Right atrium auricular region (tissue), 2 donors: ENCODE measurements around the gene OR52B6. TPM values are rescaled to one million over a fixed set of nuclear protein-coding genes. Genes with fewer than 3 reads are reported as not detected.

Experiments used
- DNase-seq: peaks from one replicate; pipeline ENCODE4 v3.0.0-alpha.2; 2019; ENCODE audit warnings: low spot score
- H3K27ac ChIP-seq, 2 donors: fragments of 200-600 bp; sonication (generic); 1 replicate in 1 of 2; 2 replicates in 1 of 2; pipeline ENCODE4 v1.5.1; 2016 to 2019
- H3K27me3 ChIP-seq, 2 donors: fragments of 200-600 bp; sonication (generic); one replicate each; pipeline versions ENCODE4 v1.5.1 to v1.6.0; 2017 to 2019
- H3K36me3 ChIP-seq: fragments of 200-600 bp; sonication (generic); one replicate; pipeline ENCODE4 v1.5.1; 2016
- H3K4me1 ChIP-seq, 2 donors: fragments of 200-600 bp; sonication (generic); one replicate each; pipeline versions ENCODE4 v1.5.1 to v1.6.0; 2017 to 2019
- H3K4me3 ChIP-seq, 2 donors: fragments of 200-600 bp; sonication (generic); 1 replicate in 1 of 2; 2 replicates in 1 of 2; pipeline ENCODE4 v1.5.1; 2017 to 2019; ENCODE audit warnings: mild to moderate bottlenecking in 1 of 2, moderate library complexity in 1 of 2
- H3K9me3 ChIP-seq, 2 donors: fragments of 200-600 bp; sonication (generic); one replicate each; pipeline ENCODE4 v1.5.1; 2019
- total RNA-seq, 2 donors: library from RNA; depleted of rRNA; stranded (reverse); fragments of >200 nt; gene quantifications; one replicate each; pipeline ENCODE4 v1.1.0, GENCODE V29; 2016
- TF ChIP-seq, protein P1 (sequence below), 2 donors: fragments of 200-600 bp; sonication (generic); IDR thresholded peaks; one replicate each; pipeline ENCODE4 v1.5.1; 2019; ENCODE audit warnings: antibody characterized with exemption in 2 of 2

OR52B6 gene
- total RNA-seq, 2 donors from 2014 or later, result not detected

DNA sequence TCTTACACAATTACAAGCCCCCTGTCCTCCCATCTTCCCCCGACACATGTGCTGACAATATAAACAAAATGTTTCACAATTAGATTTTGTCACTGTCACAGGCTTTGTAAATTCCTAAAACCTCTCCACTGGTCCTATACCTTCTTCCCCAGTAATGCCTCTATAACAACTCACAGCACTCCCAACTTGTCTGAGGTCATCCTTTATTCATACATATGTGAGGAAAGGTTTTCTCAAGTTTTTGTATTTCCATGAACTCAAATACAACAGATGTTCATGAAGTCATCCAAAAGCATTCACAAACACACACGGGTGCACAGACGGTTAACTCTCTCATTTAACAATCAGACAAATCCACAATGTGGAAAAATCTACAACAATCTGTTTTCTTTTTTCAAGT is 34.2 kb upstream of the OR52B6 start:
- no peak for DNase-seq
- H3K27ac ChIP-seq, result no peak overlapping the region
- no peaks in the 10 kb centered on the region for H3K9me3 ChIP-seq
- H3K36me3 ChIP-seq, result no peaks in the 10 kb centered on the region
- no peaks in the 10 kb centered on the region for H3K27me3 ChIP-seq
- no peaks in the 10 kb centered on the region for H3K4me1 ChIP-seq
- no peak overlapping the region for H3K4me3 ChIP-seq
- TF ChIP-seq, protein P1, sequence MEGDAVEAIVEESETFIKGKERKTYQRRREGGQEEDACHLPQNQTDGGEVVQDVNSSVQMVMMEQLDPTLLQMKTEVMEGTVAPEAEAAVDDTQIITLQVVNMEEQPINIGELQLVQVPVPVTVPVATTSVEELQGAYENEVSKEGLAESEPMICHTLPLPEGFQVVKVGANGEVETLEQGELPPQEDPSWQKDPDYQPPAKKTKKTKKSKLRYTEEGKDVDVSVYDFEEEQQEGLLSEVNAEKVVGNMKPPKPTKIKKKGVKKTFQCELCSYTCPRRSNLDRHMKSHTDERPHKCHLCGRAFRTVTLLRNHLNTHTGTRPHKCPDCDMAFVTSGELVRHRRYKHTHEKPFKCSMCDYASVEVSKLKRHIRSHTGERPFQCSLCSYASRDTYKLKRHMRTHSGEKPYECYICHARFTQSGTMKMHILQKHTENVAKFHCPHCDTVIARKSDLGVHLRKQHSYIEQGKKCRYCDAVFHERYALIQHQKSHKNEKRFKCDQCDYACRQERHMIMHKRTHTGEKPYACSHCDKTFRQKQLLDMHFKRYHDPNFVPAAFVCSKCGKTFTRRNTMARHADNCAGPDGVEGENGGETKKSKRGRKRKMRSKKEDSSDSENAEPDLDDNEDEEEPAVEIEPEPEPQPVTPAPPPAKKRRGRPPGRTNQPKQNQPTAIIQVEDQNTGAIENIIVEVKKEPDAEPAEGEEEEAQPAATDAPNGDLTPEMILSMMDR (IDR thresholded peaks at IDR 0.05), result no peak

GRCh38 chr11:5547982-5548381 is 32.7 kb upstream of the OR52B6 start:
- Histone ChIP-seq H3K27ac (no peak overlapping the region), H3K9me3 (no peaks in the 10 kb centered on the region), H3K4me3 (no peak overlapping the region), H3K36me3 (no peaks in the 10 kb centered on the region), H3K4me1 (no peaks in the 10 kb centered on the region), H3K27me3 (no peaks in the 10 kb centered on the region)
- TF ChIP-seq, protein P1 (IDR thresholded peaks at IDR 0.05), result no peak
- DNase-seq, result no peak

DNA sequence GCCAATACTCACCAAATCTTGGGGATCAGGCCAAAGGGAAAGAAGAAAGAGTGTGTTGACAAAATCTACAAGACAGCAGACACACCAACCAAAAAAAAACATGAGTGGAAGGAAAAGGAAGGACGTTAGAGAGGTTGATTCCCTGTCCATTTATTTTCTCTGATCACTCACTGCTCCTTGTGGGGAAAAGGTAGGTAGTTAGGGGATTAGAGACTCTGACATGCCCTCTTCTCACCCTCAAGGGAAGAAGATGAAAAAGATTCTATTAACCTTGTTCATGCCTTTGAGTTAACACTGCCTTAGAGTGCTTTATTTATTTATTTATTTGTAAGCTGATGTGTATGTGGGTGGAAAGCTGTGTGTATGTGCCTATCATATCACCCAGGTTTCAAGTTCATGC is 32.2 kb upstream of the OR52B6 start, which contains the start of gene OR52H1:
TSS of gene OR52H1 (minus strand) at position 101 of the 400 bp plus-strand sequence. CDS start 3,035 bp downstream, outside the sequence.
- TF ChIP-seq, protein P1 (IDR thresholded peaks at IDR 0.05), result no peak
- Histone ChIP-seq H3K27ac (no peak within 1 kb of the TSS), H3K9me3 (no peaks in the 10 kb centered on the region), H3K27me3 (no peaks in the 10 kb centered on the region), H3K4me1 (no peaks in the 10 kb centered on the region), H3K4me3 (no peak within 1 kb of the TSS), H3K36me3 (no peaks in the 10 kb centered on the region)
- DNase-seq, result no peak

DNA sequence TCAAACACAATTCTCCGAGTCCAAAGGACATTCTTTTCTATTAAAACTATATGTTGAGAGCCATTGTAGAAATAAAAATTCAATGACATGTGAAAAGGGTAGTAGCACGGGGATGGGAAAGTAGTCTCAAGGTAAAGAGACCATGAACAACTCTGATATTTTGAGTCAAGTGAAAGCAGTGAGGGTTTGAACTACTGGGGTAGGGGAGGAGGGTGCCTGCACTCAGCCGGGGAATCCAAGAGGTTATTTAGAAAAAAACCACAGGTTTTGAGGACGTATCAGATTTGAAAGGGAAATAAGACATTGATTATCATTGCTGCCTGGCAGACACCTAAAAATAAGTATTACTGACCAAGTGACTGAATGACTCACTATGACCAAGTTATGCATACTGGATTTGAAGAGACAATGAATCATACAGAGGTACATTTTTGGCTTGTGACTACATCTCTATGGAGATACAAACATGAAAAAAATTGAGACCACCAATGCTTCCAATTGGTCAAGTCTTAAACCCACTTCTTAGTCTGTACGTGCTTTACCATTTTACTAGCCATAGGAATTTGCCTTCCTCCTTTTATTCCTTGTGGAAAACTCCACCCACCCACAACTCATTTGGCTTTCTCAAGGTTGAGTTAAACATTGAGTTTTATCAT is 30.1 kb upstream of the OR52B6 start:
- H3K4me1 ChIP-seq, result no peaks in the 10 kb centered on the region
- no peaks in the 10 kb centered on the region for H3K9me3 ChIP-seq
- H3K27me3 ChIP-seq, result no peaks in the 10 kb centered on the region
- DNase-seq, result no peak
- no peak overlapping the region for H3K27ac ChIP-seq
- H3K4me3 ChIP-seq, result no peak overlapping the region
- TF ChIP-seq, protein P1 (IDR thresholded peaks at IDR 0.05), result no peak
- no peaks in the 10 kb centered on the region for H3K36me3 ChIP-seq

- Histone ChIP-seq H3K4me1 (no peaks in the 10 kb centered on the region), H3K27ac (no peak overlapping the region), H3K9me3 (no peaks in the 10 kb centered on the region), H3K4me3 (no peak overlapping the region), H3K27me3 (no peaks in the 10 kb centered on the region), H3K36me3 (no peaks in the 10 kb centered on the region)
- no peak for DNase-seq
- TF ChIP-seq, protein P1 (IDR thresholded peaks at IDR 0.05), result peak in 1 of 2 donors; percentile 43
Observed at GRCh38 chr11:5553343-5553742, 27.3 kb upstream of the OR52B6 start.
